Limb (tissue), 2 donors: ENCODE measurements around the gene CD82.

Source experiments
- DNase-seq, 2 donors: peaks; one replicate each; pipeline ENCODE4 v3.0.0-alpha.2; 2016; ENCODE audit errors: extremely low spot score in 2 of 2

Gene CD82

GRCh38 chr11:44661311-44661717, 95.9 kb downstream of the CD82 start:
- DNase-seq: no peak
